HCEC 1CT (cell line): ENCODE results near the gene TMEM134.
"Not testable (repeated sequence)": the region's sequence is repeated elsewhere in the genome, so short reads cannot be mapped to it uniquely, and the experiment has no call there.

Experiments used
- DNase-seq: peaks from one replicate; pipeline ENCODE4 v3.0.0-alpha.2; 2017

TMEM134 gene

DNA sequence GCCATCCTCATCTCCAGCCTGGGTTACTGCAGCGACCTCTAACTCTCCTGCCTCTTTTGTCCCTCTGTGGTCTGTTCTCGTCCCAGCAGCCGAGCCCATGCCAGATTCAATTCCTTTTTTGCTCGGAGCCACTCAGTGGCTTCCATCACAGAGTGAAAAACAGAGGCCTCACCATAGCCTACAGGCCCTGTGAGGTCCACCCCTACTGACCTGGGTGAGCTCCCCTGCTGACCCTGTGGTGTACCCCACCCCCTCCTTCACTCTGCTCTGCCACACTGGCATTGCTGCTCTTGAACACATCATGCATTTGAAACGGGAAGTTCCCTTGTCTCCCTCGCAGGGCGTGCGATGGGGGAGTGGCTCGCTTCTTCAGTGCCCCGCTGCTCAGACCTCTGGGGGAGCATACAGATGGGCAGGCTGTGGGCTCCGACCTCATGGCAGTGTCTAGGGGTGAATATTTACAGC, 15.8 kb upstream of the TMEM134 start:
- DNase-seq = no peak

DNA sequence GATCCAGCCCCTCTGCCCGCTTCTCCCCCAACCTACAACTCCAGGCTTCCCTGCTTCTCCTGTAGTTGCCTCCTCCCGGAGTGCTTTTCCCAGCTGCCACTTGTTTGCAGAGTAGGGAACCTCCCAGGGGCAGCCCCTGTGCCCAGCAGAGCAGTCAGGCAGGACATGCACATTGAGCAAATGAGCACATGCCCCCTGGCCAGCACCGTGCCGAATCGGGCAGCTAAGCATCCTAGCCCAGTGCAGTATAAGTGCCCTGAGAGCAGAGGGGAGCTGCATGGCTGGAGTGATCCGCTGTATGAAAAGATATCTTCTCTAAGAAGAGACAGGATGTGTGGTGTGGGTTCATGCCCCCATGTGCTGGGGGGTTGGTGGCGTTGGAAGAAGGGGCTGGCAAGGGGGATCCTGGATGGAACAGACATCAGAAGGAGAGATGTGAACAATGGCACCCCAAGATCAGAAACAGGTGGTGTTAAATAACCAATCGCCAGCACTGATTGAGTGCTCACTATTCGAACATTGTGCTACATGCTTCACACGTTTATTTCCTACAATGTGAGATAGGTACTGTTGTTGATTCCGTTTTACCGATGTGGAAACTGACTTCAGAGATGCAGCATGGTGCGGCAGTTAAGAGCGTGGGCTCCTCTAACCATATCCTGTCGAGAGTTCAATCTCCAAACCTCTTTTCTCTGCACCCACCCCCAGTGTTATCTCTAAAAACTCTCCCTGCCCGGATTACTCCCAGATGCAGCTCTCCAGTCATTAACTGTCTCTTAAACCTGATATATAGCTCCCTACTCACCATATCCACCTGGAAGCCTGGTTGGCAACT, 15.0 kb upstream of the TMEM134 start:
- no peak for DNase-seq

DNA sequence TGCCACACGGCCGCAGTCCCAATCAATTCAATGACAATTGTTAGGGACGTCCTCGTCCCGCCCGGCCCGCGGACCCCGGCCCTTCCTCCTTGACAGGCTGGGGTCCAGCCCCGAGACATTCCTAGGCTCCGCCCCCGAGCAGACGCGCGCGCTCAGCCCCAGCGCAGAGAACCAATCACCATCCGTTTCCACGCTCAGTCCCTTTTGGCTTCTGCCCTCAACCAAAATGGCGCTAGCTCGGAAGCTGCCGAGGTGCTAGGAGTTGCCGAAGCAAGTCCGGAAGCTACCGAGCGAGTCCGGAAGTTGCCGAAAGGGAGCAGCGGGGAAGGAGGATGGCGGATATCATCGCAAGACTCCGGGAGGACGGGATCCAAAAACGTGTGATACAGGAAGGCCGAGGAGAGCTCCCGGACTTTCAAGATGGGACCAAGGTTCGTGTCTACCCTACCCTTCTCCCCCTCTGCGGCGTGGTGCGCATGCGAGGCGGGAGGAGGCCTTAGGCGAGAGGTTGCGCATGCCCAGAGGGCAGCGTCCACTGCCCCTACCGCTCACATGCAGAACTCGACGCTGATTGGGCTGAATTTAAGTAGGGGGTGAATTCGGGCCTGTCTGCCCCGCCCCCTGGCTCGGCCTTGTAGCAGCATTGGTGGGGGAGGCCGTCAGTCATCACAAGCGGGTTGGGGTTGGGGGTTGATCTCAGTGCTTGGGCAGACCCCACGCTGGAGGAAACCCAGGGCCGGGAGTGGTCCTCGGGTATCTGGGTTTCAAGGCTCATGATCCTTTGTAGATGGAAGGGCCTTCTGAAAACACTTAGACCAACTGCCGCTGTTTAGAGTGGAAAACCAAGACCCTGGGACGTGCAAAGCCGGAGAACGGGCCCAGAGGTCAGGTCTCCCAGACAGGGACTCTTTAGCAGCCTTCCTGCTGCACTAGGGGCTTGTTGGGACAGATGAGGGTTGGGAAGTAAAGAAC, 14.1 kb upstream of the TMEM134 start, which contains the start of gene AIP:
Gene AIP (plus strand): TSS at position 200 of the 972 bp plus-strand sequence. CDS start 133 bp downstream, at position 333.
- peak; percentile 97 for DNase-seq

DNA sequence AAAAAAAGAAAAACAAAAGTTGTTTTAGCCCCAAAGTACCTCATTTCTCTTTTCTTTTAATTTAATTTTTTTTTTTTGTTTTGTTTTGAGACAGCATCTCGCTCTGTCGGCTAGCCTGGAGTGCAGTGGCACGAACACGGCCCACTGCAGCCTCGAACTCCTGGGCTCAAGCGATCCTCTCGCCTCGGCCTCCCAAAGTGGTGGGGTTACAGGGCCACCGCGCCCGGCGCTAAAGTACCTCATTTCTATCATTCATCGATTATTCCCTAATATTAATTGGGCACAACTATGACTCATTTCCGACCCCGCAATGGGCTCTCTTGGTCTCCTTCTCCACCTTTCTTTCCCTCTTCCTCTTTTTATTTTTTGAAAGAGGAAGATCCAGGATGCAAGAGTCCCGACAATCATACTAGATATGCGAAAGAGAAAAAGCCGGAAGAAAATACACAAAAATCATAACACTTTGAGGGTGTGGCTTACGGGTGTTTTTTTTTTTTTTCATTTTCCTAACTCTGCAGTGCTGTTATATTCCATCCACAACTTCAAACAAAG, 13.3 kb upstream of the TMEM134 start:
- no peak for DNase-seq

DNA sequence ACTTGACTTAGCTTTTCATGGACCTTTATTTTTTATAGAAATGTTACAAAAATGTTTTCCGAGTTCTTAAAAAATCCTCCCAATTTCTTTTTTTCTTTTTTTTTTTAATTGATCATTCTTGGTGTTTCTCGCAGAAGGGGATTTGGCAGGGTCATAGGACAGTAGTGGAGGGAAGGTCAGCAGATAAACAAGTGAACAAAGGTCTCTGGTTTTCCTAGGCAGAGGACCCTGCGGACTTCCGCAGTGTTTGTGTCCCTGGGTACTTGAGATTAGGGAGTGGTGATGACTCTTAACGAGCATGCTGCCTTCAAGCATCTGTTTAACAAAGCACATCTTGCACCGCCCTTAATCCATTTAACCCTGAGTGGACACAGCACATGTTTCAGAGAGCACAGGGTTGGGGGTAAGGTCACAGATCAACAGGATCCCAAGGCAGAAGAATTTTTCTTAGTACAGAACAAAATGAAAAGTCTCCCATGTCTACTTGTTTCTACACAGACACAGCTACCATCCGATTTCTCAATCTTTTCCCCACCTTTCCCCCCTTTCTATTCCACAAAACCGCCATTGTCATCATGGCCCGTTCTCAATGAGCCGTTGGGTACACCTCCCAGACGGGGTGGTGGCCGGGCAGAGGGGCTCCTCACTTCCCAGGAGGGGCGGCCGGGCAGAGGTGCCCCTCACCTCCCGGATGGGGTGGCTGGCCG, 8.4 kb upstream of the TMEM134 start:
- not testable (repeated sequence) for DNase-seq

DNA sequence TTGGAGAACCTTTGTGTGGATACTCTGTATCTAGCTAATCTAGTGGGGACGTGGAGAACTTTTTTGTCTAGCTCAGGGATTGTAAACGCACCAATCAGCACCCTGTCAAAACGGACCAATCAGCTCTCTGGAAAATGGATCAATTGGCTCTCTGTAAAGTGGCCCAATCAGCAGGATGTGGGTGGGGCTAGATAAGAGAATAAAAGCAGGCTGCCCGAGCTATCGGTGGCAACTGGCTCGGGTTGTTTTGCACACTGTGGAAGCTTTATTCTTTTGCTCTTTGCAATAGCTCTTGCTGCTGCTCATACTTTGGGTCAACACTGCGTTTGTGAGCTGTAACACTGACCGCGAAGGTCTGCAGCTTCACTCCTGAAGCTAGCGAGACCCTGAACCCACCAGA, 7.6 kb upstream of the TMEM134 start:
- not testable (repeated sequence) for DNase-seq

DNA sequence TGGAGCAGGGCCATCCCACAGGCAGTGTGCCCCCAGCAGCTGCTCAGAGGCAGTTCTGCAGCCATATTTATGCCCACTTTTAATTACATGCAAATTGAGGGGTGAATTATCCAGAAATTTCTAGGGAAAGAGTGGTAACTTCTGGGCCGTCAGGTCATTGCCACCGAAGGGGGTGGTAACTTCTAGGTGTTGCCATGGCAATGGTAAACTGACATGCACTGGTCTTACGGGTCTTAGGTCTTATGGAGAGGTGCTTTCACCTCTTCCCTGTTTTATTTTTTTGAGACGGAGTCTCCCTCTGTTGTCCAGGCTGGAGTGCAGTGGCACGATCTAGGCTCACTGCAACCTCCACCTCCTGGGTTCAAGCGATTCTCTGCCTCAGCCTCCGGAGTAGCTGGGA, 3.8 kb upstream of the TMEM134 start:
- no peak for DNase-seq

DNA sequence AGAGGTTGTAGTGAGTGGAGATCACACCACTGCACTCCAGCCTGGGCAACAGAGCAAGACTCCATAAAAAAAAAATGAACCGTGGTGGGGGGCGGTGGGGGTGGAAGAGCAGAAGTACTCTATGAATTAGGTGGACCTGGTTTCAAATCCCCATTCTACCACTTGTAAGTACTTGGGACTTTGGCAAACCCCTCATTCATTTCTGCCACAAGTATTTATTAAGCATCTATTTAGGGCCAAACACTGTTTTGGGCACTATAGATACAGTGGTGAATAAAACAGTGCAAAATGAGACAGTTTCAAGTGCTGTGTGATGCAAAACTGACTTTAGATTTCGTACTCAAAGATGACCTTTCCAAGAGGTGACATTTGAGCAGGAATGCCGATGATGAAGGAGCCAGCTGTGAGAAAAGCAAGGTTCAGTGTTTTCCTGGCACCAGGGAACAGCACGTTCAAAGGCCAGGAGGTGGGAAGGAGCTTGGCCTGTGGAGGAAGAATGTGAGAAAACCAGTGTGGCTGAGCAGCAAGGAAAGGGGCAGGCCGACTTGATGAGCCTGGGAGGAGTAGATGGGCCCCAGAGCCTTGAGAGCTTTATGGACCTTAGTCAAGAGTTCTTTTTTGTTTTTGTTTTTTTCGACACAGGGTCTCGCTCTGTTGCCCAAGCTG, 1.4 kb upstream of the TMEM134 start:
- no peak for DNase-seq

DNA sequence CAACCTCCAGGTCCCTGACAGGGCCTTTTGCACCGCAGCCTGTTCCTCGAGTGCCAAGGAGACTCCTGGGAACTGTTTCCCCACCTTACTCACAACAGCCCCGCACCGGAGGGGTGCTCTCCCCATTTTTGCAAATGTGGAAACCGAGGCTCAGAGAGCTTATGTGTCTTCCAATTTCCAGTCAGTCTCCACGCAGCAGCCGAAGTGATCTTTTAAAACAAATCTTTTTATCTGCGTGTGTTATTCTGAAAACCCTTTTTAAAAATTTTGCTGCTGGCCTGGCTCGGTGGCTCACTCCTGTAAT, 409 bp upstream of the TMEM134 start:
- DNase-seq = no peak

DNA sequence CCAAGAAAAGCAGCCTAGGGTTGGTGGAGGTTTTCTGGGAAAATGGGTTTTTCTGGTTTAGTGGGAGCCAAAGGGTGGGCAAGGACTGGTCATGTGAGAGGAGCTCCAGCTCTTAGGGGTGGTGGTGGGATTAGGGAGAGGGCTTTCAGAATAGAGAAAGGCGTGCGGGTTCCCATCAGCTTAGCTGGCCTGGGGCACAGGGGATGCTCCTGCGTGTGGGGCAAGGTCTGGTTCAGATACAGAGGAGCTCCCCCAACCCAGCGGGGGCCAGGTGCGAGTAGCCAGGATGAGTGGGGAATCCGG, 644 bp downstream of the TMEM134 start:
- DNase-seq = no peak

DNA sequence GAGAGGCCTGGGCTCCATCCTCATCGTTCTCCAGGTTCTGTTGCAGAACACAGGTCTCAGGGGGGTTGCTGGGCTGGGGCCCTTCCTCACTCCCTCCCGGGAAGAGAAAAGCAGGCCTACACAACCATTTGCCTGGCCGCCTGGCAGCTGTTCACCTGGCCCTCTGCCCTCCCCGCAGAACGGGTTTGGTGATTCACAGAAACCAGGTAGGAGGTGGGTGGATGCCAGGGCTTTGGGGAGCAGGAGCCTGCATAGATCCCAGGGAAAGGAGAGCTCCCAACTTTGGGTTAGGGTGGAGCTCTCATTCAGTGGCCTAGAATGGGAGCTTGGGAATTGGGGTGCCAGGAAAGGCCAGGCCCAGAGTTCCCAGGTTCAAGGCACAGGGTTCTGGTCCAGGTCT, 995 bp downstream of the TMEM134 start:
- DNase-seq = no peak

DNA sequence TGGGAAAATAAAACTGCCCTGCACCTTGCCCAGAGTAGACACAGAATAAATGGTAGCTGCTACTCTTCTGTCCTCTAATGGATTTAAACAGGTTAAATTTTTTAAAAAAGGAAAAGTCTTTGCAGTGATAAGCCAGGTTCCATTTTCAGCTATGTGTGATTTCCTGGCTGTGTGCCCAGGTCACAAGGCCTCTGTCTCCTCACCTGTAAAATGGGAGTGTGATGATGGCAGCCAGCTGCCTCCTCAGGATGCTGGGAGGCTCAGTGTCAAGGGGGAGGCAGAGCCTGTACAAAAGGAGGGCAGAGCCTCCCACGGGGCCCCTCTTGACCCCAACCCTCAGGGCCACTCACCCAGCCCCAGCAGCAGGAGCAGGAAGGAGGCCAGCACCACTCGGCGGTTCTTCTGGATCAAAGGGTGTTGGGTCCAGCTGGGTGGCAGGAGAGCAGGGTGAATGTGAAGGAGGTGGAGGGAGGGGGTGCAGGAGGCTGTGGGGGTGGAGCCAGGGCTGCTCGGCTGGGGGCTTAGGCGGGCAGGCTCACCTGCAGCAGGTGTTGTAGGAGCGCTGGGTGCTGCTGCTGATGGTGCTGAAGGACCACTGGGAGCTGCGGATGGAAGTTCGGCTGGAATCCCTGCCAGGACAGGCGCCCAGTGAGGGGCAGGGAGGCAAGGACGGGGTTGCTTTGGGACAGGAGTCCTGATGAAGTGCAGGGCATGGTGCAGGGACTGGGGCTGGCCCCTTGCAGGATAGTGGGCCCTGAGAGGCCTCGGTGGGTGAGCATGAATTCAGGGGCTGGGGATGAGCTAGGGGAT, 1.9 kb downstream of the TMEM134 start:
- no peak for DNase-seq

DNA sequence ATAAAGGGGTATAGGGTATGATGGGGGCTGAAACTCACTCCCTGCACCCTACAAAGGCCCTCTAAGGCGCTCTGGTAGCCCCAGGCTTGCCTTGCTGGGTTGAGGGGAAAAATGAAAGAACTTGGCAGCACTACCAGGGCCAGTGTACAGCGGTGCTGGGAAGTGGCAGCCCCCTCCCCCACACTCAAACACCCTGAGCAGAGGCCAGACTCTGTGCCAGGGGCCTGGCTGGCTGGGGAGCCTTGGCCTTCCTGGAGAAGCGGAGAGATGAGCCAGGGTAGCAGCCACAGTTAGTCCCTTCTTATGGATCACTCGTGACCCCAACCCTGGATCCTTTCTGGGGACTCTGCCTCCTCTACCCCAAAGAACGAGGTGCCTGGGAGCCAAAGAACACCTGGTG, 2.7 kb downstream of the TMEM134 start:
- no peak for DNase-seq

DNA sequence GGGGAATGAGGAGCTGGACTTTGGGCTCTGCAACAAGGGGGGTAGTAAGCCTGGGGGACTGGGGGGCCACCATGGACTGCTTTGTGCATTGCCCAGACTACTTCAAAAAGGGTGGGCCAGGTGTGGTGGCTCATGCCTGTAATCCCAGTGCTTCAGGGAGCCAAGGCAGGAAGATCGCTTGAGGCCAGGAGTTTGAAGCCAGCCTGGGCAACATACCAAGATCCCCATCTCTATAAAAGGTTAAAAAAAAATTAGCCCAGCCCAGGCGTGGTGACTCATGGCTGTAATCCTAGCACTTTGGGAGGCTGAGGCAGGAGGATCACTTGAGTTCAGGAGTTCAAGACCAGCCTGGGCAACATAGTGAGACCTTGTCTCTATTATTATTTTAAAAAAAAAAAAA, 3.5 kb downstream of the TMEM134 start:
- DNase-seq = not testable (repeated sequence)

DNA sequence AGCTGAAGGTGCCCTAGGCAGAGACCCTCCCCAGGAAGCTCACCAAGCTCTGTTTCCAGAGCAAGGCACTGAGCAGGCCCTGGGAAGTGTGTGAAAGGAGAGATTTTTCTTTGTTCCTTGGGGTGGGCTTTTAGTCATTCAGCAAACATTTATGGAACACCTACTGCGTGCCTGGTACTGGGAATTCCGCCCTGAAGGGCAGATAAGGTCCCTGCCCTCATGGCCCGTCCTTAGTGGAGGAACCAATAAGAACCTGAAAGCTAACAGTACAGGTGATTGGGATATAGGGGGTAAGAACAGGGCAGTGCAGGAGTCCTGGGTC, 3.9 kb downstream of the TMEM134 start:
- no peak for DNase-seq

DNA sequence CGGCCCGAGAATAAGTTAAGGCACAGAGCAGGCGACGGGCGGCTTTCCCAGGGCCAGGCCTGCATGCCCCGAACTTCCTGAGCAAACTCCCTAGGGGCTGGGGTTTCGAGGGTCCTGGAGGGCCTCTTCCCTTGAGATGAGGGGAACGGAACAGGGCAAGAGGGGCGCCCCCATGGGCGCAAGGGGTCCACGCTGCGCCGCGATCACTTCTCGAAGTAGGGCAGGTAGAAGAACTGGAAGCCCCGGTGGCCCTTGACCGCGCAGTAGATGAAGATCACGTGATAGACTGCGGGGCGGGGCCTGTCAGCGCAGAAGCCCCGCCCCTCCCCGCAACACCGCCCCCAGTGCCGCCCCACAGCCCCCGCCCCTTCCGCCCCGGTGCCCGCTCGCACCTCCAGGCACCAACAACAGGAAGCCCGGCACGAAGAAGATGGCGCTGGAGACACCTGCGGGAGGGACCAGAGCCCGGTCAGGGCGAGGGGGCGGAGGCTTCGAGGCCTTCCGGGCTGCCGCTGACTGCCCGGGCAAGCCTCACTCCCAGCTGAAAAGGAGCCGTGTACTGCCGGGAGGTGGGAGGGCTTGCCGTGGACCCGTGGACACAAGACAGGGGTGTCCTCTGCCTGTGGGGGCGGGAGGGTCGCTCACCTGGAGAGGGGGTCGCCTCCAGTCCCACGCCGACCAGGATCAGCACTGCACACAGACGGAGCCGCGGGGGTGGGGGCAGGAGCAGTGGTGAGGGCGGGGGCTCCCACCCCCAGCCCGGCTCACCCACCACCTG, 4.5 kb downstream of the TMEM134 start:
- DNase-seq = peak; percentile 72

DNA sequence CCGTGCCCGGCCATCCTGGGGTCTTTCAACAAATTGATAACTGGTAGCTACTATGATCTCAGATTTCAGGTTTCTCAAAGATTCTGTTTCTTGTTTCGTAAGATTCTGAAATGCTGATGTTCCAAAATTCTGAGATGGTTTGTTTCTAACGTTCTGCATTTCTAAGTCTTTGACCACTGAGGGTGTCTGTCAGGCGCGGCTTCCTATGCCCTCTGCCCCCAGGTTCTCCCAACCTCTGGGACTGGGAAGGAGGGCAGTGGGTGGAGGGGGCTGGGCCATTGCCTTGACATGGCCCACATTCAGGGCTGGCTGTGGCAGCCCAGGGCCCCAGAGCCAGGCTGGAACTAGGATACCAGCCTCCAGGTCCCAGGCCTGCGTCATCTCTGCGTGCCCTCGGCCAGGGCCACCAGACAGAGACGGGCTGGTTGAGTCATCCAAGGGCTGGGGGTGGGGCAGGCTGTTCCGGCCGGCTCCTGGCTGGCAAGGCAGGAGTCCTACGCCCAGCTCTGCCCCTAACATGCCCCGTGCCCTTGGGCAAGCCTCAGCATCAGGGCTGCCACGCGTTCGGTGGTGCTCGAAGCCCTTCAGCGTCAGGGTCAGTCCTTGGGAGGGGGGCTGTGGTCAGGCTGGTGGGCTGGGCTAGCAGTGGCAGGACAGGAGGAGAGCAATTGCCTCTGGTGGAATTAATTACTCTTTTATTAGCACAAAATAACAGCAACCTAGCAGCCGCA, 5.2 kb downstream of the TMEM134 start:
- DNase-seq = no peak

DNA sequence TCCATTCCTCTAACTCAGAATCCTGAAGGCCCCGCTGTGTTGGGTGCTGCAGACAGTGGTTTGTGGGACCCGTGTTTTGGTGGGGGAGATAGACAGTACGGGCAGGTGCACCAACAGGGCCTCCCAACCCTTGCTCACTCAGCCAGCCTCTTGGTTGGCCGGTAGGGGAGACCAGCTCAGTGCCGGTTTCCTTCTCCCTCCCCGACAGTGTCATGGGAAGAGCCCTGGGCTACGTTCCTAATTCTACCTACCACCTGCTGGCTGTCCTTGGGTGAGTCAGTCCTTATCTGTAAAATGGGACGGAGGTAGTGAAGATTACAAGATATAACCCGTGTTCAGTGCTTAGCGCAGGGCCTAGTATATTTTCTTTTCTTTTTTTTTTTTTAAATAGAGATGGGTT, 5.9 kb downstream of the TMEM134 start:
- DNase-seq = no peak

DNA sequence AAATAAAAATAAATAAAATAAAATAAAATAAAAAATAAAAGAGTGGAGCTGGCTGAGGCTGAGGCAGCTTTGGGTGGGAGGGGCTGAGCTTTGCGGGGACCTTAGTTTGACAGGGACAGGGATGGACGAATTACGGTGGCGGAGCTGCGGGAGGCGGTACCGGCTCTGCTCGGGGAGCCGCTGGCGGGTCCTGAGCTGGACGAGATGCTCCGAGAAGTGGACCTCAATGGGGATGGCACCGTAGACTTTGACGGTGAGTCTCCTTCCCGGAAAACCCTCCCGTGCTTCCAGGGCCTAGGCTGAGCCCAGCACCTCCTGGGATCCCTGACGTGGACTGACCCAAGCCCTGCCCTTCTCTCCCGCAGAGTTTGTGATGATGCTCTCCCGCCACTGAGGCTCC, 10.8 kb downstream of the TMEM134 start:
- DNase-seq = no peak

DNA sequence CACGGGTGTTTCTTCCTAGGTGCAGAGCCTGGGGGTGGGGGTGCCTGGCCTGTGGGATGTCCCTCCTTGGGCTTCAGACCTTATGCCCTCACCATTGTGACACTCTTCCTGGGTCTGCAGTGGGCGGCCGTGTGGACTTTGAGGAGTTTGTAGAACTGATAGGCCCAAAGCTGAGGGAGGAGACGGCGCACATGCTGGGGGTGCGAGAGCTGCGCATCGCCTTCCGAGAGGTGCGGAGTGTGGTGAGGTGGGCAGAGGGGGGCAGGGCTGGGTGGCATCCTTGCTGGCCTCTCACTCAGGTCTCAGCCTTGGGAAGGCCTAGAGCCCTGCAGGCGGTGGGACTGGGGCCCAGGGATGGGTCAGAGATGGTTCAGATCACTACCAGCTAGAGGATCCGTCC, 11.6 kb downstream of the TMEM134 start:
- no peak for DNase-seq
